ENCODE measurements around the gene NUDT15.

DNA sequence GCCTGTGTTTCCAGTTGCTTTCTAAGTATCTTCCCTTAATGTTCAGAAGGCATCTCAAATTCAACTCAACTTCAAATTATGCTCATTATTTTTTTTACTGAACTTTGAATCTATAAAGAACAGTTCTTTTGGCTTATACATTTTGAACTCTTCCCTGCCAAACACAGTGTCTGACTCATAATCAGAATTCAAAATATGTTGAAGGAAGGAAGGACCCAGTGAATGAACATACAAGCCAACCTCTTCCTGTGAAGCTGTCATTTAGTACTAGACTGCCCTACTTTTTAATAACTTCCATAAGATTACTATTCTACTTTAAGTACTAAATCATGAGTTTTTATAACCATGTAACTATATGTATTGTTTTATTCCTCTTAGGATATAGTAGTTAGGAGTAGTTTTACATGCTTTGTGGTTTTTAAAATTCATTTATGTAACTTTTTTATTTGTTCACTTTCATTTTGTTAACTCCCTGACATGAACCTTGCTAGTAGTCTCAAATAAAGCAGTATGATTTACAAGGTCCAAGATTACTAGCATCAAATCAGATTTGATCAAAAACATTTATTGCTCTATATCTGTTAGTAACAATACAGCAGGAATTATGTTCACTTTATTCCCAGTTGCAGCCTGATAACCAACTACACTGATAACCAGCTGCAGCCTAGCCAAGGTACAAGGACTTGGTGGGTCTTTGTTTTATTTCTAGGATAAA is 6.4 kb downstream of the NUDT15 start:
- TF ChIP-seq, protein P1, sequence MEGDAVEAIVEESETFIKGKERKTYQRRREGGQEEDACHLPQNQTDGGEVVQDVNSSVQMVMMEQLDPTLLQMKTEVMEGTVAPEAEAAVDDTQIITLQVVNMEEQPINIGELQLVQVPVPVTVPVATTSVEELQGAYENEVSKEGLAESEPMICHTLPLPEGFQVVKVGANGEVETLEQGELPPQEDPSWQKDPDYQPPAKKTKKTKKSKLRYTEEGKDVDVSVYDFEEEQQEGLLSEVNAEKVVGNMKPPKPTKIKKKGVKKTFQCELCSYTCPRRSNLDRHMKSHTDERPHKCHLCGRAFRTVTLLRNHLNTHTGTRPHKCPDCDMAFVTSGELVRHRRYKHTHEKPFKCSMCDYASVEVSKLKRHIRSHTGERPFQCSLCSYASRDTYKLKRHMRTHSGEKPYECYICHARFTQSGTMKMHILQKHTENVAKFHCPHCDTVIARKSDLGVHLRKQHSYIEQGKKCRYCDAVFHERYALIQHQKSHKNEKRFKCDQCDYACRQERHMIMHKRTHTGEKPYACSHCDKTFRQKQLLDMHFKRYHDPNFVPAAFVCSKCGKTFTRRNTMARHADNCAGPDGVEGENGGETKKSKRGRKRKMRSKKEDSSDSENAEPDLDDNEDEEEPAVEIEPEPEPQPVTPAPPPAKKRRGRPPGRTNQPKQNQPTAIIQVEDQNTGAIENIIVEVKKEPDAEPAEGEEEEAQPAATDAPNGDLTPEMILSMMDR (IDR thresholded peaks at IDR 0.05) = no peak
- TF ChIP-seq, protein P2, sequence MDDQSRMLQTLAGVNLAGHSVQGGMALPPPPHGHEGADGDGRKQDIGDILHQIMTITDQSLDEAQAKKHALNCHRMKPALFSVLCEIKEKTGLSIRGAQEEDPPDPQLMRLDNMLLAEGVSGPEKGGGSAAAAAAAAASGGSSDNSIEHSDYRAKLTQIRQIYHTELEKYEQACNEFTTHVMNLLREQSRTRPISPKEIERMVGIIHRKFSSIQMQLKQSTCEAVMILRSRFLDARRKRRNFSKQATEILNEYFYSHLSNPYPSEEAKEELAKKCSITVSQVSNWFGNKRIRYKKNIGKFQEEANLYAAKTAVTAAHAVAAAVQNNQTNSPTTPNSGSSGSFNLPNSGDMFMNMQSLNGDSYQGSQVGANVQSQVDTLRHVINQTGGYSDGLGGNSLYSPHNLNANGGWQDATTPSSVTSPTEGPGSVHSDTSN (IDR thresholded peaks at IDR 0.05) = no peak
- no peak for TF ChIP-seq JUN (IDR thresholded peaks at IDR 0.05)
- TF ChIP-seq, protein P3, sequence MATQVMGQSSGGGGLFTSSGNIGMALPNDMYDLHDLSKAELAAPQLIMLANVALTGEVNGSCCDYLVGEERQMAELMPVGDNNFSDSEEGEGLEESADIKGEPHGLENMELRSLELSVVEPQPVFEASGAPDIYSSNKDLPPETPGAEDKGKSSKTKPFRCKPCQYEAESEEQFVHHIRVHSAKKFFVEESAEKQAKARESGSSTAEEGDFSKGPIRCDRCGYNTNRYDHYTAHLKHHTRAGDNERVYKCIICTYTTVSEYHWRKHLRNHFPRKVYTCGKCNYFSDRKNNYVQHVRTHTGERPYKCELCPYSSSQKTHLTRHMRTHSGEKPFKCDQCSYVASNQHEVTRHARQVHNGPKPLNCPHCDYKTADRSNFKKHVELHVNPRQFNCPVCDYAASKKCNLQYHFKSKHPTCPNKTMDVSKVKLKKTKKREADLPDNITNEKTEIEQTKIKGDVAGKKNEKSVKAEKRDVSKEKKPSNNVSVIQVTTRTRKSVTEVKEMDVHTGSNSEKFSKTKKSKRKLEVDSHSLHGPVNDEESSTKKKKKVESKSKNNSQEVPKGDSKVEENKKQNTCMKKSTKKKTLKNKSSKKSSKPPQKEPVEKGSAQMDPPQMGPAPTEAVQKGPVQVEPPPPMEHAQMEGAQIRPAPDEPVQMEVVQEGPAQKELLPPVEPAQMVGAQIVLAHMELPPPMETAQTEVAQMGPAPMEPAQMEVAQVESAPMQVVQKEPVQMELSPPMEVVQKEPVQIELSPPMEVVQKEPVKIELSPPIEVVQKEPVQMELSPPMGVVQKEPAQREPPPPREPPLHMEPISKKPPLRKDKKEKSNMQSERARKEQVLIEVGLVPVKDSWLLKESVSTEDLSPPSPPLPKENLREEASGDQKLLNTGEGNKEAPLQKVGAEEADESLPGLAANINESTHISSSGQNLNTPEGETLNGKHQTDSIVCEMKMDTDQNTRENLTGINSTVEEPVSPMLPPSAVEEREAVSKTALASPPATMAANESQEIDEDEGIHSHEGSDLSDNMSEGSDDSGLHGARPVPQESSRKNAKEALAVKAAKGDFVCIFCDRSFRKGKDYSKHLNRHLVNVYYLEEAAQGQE (IDR thresholded peaks at IDR 0.05) = no peak
- no peak for TF ChIP-seq POLR2A (IDR thresholded peaks at IDR 0.05; ENCODE audit: low read length)
- no peak for TF ChIP-seq EP300 (IDR thresholded peaks at IDR 0.05)
- TF ChIP-seq RFX5 (IDR thresholded peaks at IDR 0.05) = no peak

All from A549 (cell line).